ENCODE data around the gene ARHGEF2.

Gene ARHGEF2

GRCh38 chr1:155978325-155978972, at the start of gene ARHGEF2:
Gene ARHGEF2 (minus strand): TSS chr1:155978547. CDS start chr1:155978427, 120 bp downstream.
- peak; percentile 69 for DNase-seq (ENCODE audit: low read depth)

GRCh38 chr1:156026588-156026987, 48.2 kb upstream of the ARHGEF2 start:
- no peak for DNase-seq (ENCODE audit: low read depth)

- DNase-seq (ENCODE audit: low read depth): no peak
These were observed 47.5 kb upstream of the ARHGEF2 start for GRCh38 chr1:156025876-156026275.

DNA sequence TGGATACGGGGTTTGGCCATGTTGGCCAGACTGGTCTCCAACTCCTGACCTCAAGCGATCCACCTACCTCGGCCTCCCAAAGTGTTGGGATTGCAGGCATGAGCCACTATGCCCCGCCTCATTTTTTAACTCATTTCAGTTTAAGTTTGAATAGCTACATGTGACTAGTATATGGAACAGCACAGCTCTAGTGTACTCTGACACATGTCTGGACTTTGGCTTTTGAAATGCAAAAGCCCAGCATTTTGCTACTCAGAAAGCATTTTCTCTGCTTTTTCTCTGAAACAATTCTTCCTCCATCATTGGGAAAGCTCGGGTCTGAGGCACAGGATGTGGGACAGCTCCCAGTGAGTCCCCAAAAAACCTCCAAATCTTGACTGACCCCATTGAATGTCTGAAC, 46.5 kb upstream of the ARHGEF2 start:
- DNase-seq (ENCODE audit: low read depth): no peak

DNA sequence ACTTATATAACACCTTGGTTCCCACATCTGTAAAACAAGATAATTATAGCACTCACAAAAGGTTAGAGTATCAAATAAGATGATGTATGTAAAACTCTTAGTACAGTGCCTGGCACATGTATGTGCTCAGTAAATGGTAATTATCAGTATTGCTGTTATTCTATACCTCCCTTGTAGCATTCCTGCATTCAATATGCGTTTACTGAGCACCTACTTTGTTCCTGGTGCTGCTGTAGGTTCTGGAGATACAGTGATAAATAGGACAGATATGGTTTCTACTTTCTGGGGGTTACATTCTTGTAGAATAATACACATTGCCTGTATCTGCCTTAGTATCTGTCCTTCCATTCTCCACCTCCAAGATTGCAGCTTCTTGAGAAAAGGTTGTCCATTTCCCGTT, 43.6 kb upstream of the ARHGEF2 start:
- no peak for DNase-seq (ENCODE audit: low read depth)

DNA sequence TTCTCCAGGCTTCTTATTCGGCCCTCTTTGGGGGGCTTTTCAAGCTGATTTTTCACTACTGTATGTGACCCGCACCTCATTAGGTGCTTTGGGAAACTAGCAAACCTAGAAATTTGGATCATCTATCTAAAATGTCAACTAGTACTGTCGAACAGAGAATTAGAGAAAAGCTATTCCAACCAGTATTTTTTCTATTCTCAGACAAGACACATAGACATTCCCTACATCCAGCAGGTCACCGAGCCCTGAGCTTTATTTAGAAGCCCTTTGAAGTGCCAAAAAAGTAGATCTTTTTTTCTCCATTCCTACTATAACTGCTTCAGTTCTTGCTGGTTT, 42.7 kb upstream of the ARHGEF2 start:
- DNase-seq (ENCODE audit: low read depth): no peak

GRCh38 chr1:156020293-156021092, 42.1 kb upstream of the ARHGEF2 start, which contains the start of gene SSR2:
Gene SSR2 (minus strand): TSS chr1:156020951. CDS start chr1:156020167, 784 bp downstream.
- DNase-seq (ENCODE audit: low read depth): peak; percentile 70

DNA sequence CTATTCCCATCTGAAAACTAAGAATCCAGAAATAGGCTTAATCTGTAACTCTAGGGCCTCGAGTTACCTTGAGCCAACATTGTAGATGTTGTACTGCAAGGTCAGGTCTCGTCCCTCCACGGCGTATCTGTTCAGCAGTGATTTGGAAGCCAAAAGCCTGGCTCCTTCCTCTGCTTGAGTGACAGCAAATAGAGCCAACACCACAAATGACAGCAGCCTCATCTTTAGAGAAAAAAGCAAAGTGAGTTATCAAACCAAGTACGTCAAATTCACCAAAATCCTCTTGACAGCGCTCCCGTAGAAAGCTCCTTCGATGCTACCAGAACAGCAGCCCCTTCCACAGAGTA, 41.6 kb upstream of the ARHGEF2 start:
- DNase-seq (ENCODE audit: low read depth): no peak

DNA sequence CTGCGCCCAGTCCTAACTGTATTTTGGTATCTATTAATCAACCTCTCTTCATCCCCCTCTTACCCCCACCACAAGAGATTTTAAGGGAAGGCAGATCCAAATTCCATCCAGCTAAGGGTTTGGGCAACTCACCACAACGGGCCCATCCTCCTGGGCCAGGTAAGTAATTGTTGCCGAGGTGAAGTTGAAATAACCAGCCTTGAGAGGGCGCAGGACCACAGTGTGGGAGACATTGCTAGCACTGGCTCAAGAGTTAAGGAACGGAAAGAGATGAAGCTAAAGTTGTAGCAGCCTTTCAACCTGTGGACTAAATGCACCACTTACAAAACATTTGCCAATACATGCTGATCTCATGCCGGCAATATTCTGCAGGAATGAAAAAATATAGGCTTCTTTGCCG, 36.5 kb upstream of the ARHGEF2 start:
- no peak for DNase-seq (ENCODE audit: low read depth)

DNA sequence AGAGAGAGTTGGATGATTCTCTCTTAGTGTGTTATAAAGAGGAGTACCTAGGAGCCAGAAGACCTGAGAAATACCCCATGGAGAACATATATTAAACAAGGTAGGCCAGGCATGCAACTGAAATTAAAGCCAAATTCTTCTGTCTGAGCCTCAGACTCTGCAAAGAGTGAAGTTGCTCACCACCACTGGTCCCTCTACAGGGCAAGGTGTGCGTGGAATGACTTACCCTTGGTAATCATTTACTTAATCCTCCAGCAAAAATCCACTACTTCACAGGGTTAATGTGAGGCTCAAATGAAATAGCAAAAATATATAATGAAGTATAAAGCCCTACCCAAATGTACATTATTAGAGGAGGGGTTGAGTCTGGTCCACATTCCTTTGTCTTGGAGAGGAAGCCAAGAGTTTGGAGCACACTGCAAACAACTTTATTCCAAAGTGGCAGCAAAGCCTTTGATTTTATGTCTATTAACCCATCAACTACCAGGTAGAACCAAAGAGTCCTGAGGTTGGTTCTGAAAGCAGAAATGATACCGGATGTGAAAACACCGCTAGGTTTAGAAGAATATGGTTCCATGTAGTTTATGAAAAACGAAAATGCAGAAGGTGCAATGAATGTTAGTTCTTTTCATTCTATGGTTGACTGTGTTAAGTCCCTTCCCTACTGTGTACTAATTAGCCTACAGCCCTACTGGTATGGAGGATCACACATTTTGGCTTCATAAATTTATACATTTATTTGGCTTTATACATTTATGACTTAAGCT, 33.9 kb upstream of the ARHGEF2 start:
- no peak for DNase-seq (ENCODE audit: low read depth)

GRCh38 chr1:156009404-156009803, 31.1 kb upstream of the ARHGEF2 start:
- DNase-seq (ENCODE audit: low read depth): no peak

- DNase-seq (ENCODE audit: low read depth): no peak
These were observed 28.5 kb upstream of the ARHGEF2 start for GRCh38 chr1:156006666-156007376.

- DNase-seq (ENCODE audit: low read depth): no peak
These were observed 26.7 kb upstream of the ARHGEF2 start for GRCh38 chr1:156004843-156005584.

DNA sequence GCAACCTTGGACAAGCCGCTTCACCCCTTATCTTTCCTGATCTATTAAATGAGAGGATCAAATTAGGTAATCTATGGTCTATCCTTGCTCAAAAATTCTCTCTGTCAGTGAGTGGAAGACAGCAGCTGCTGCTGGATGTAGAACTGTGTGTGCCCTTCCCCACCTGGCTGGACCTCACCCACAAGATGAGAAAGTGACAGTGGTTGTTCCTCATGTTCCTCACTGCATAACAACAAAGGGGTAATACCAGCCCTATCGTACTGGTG, 25.5 kb upstream of the ARHGEF2 start:
- DNase-seq (ENCODE audit: low read depth): no peak

- no peak for DNase-seq (ENCODE audit: low read depth)
These were observed 24.0 kb upstream of the ARHGEF2 start for GRCh38 chr1:156002188-156002911.

DNA sequence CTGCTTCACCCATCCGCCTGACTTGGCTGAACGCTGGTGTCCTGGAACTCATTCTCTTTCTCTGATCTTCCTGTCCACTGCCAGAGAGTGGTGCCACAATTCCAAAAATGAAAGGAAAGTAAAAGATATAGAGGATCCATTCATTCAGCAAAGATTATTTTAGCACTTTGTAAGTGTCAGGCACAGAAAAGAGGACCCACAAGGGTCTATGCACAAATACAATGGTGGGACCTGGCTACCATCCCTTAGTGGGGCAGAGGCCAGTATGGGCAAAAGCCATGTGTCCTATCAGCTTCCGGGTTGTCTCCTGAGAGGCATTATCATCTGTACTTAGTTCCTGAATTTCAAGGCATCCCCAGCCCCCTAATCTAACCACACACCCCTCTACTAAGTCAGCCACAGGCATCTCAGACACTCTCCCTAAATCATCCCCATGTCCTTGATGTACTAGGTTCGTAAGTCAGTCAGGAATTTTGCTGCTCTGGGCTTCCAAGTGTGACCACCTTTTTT, 23.4 kb upstream of the ARHGEF2 start:
- no peak for DNase-seq (ENCODE audit: low read depth)

GRCh38 chr1:156001021-156001661, 22.8 kb upstream of the ARHGEF2 start:
- no peak for DNase-seq (ENCODE audit: low read depth)

DNA sequence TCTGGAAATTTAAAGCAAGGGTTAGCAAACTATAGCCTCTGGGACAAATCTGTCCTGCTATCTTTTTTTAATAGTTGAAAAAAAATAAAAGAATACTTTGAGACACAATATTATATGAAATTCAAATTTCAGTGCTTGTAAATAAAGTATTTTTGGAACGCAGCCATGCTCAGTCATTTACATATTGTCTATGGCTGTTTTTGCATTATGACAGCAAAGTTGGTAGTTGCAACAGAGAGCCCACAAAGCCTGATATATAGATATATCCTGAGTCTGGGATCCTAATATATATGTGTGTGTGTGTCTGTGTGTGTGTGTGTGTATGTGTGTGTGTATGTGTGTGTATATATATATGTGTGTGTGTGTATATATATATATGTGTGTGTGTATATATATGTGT, 21.6 kb upstream of the ARHGEF2 start:
- DNase-seq (ENCODE audit: low read depth): no peak

GRCh38 chr1:155996166-155996565, 17.8 kb upstream of the ARHGEF2 start:
- DNase-seq (ENCODE audit: low read depth): no peak

GRCh38 chr1:155993595-155993994, 15.2 kb upstream of the ARHGEF2 start:
- no peak for DNase-seq (ENCODE audit: low read depth)
